OCI-LY1 (cell line): ENCODE measurements around the gene CBFA2T3.

ENCODE experiments used
- EZH2 ChIP-seq: fragments of 200-600 bp; sonication (generic), shearing (Covaris generic); IDR thresholded peaks from 2 replicates; pipeline ENCODE4 v1.8.0; 2017; ENCODE audit warnings: borderline replicate concordance, mixed run types, mild to moderate bottlenecking, antibody characterized with exemption, low read length, moderate library complexity, mixed read lengths
- TF ChIP-seq, protein P1 (sequence below): fragments of 200-600 bp; sonication (generic), shearing (Covaris generic); IDR thresholded peaks from 2 replicates; pipeline ENCODE4 v1.5.1; 2017; ENCODE audit warnings: mild to moderate bottlenecking, antibody characterized with exemption, low read length, moderate library complexity, mixed read lengths

DNA sequence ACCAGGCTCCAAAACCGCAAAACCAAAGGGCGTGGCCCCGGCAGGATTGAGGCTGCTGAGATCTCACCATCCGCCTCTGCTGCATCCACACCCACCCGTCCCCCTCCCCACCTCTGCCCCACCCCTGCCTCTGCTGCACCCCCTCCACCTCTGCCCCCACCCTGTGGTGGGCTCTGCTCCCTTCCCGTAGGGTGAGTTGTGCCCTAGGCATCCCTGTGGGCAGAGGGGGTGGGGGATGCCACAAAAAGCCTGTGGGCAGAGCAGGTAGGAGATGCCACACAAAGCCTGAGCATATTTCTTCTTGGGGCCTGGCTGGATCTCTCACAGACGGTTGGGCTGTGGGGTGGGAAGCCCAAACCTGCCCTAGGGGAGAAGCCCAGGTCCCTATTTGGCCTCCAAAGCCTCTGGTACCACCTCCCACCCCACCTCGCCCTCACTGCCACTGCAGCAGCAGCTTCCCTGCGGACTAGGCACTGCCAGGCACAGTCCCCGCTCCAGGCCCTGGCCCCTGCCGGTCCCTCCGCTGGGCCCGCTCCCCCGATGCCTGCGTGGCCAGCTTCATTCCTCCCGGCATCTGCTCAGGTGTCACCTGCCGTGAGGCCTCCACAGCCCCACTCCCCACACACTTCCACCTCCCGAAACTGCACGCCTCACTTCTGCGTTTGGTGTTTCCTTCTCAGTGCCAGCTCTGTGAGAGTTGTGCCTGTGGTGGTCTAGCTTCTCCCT, 99.3 kb downstream of the CBFA2T3 start:
- TF ChIP-seq, protein P1, sequence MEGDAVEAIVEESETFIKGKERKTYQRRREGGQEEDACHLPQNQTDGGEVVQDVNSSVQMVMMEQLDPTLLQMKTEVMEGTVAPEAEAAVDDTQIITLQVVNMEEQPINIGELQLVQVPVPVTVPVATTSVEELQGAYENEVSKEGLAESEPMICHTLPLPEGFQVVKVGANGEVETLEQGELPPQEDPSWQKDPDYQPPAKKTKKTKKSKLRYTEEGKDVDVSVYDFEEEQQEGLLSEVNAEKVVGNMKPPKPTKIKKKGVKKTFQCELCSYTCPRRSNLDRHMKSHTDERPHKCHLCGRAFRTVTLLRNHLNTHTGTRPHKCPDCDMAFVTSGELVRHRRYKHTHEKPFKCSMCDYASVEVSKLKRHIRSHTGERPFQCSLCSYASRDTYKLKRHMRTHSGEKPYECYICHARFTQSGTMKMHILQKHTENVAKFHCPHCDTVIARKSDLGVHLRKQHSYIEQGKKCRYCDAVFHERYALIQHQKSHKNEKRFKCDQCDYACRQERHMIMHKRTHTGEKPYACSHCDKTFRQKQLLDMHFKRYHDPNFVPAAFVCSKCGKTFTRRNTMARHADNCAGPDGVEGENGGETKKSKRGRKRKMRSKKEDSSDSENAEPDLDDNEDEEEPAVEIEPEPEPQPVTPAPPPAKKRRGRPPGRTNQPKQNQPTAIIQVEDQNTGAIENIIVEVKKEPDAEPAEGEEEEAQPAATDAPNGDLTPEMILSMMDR: no peak
- no peak for TF ChIP-seq EZH2
